NCI-H128 (cell line): Measurements from ENCODE around the gene HSPB6.

ENCODE experiments used
- DNase-seq: peaks from one replicate; lab custom pipeline; 2025; ENCODE audit not compliant: unreplicated experiment; lab: John Stamatoyannopoulos, UW

Gene HSPB6

DNA sequence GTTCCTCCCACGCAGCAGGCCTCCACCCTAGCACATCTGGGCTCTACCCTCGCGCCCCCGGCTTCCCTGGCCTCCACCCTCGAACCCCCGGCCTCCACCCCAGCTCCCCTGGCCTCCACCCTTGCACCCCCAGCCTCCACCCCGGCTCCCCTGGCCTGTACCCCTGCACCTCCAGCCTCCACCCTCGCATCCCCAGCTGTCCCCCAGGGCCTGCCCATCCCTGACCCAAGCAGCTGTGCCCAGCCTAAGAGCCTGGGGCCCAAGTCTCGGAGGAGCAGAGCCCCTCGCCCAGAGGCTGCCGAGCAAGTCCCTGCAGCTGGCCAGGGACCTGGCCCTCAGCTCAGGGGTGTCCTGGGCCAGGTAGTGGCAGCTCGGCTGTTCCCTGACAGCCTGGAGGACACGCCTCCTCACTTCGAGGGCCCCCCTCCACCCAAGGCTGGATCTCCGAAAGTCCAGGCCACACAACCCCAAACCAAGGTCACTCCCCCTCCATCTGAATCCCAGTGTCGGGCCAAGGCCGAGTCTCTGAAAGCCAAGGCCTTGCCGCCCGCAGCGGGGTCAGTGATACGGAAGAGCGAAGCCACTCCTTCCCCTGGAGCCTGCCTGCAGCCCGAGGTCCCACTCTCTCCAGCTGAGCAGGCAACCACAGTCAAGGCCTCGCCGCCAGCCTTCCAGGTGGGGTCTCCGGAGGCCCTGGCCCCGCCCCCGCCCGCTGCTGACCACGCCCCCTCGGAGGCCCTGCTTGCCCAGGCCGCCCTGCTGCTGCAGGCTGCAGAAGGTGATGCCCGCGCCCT, 10.7 kb upstream of the HSPB6 start:
- no peak for DNase-seq

GRCh38 chr19:35766571-35767104, 9.8 kb upstream of the HSPB6 start:
- DNase-seq: no peak

GRCh38 chr19:35764432-35765315, 7.8 kb upstream of the HSPB6 start:
- no peak for DNase-seq

DNA sequence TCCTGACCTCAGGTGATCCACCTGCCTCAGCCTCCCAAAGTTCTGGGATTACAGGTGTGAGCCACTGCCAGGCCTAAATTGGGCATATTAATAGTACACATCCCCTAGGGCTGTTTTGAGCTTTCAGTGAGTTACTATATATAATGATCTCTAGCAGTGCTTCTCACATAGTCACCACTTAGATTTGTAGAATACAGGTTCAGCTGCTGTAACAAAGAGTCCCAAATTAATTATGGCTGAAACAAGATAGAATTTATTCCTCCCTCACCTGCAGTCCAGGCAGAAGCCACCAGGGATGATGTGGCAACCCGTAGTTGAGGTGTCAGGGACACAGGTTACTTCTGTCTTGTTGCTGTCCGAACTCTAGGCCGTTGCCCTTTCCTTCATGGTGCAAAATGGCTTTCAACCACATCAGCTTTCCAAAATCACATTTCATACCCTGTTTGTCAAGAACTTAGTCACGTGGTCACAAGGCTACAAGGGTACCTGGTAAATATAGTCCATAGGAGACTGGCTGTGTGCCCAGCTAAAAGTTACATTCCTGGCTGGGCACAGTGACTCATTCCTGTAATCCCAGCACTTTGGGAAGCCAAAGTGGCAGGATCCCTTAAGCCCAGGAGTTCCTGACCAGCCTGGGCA, 4.0 kb upstream of the HSPB6 start:
- no peak for DNase-seq

DNA sequence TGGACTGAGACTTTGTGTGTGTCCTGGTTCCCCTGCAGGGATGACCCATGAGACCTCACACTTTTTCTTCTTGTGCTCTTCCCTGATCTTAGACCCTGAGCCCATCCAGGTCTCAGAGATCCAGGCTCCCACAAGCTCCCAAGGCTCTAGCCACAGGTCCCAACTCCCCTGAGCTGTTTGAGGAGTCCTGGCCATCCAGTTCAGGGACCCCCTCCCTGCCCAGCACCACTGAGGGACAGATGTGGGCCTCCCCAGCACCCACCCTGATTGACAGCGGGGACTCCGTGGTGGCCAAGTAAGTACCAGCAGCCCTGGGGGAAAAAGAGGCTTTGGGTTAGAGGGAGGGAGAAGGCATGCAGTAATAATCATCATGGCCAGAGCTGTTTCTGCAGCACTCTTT, 2.9 kb upstream of the HSPB6 start:
- DNase-seq: no peak

DNA sequence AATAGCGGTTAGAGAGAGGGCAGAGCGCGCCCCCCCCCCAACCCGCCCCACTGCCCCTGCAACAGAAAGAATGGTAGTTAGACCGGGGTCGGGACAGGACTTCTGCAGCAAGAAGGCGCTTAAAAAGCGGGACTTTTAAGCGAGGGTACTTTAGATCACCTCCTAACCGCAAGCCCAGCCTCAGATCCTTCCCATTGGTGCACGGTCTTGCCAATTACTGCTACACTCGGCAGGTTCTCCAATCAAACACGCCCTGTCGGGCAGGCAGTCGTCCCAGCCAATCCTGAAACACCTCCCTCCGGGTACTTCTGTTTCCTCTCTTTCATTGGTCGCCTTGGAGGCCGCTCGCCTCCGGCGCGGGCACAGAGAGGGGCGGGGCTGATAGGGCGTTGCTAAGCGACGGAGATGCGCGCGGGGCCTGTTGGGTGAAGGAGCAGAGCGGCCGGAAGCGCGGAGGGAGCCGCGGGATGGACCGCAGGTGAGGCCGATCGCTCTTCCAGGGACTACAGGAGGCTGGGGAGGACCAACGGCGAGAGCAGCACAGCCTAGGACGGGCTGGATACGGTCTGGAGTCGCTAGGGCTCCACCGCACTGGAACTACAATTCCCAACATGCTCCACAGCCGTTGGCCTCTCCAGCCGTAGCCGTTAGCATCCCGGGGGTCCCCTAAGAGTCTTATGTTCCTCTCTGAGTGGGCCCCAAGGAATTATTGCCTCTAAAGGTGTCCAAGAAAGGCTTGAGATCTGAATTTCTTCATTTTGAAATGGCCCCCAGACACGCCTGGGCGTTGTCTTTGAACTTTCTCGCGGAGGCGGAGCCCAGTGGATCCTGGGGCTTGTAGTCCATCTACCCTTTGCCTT, 1.1 kb upstream of the HSPB6 start, which contains the start of gene PROSER3:
Gene PROSER3, plus strand, starts transcription at position 428 of the 860 bp plus-strand sequence. Its CDS starts 40 bp downstream, at position 468.
- DNase-seq: peak; percentile 98

- peak; percentile 54 for DNase-seq
Measured at GRCh38 chr19:35757231-35757748, 461 bp upstream of the HSPB6 start.

- DNase-seq: no peak
Measured at GRCh38 chr19:35755550-35756376, 1.1 kb downstream of the HSPB6 start.

- no peak for DNase-seq
Measured at GRCh38 chr19:35755131-35755549, 1.7 kb downstream of the HSPB6 start.

DNA sequence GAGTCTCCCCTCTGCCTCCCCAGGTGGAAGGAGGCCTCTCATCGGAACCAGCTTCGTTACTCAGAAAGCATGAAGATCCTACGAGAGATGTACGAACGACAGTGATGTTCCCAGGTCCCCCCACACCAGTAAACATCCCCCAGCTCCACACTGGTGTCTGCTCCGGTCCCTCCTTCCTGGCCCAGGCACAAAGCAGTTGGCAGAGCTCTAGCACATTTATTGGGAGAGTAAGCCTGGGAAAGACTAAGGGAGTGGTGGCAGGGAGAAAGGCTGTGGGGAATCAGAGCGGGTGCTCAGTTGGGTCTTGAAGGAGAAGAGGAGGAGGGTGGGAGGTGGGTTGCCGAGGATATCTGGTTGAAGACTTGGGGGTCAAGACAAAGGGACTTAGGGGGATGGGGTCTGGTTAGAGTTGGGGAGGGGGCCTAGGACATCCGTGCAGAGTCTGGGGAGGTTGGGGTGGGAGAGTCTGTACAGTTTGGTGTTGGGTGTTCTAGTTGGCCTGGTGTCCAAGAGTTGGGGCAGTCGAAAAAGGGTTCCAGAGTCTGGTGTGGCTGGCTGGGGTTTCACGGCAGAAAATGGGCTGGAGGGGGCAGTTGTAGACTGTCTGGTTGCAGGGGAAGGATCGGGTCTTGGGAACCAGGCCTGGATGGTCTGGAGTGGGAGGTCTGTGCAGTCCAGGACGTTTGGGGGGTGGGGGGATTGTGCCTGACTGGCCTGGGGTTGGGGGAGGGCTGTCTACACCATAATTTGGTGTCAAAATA, 2.3 kb downstream of the HSPB6 start:
- DNase-seq: no peak

DNA sequence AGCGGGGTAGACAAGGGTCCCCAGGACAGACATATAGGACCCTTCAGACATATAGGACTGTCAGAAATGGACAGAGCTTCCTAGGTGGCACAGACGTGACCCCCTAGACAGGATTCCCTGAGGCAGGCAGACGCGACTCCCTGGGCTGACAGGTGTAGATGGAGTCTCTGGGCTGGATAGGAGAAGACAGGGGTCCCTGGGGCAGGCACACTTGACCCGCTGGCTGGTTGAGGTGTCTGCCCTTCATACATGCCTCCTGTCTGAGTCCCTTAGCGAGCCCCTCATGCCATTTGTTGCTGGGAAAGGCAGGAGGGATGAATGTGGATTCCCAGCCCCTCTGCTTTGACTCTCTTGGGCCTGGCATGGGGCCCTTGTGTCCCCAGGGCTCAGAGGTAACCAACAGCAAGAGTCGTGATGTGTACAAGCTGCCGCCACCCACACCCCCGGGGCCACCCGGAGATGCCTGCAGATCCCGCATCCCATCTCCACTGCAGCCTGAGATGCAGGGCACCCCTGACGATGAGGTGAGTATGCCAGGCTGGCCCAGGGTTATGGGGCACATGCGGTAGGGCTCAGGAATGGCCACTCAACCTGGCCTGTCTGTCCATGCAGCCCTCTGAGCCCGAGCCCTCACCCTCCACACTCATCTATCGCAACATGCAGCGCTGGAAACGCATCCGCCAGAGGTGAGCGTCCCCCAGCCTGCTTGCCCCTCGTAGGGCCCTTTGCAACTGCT, 3.0 kb downstream of the HSPB6 start:
- no peak for DNase-seq

GRCh38 chr19:35752746-35753350, 4.0 kb downstream of the HSPB6 start:
- no peak for DNase-seq

DNA sequence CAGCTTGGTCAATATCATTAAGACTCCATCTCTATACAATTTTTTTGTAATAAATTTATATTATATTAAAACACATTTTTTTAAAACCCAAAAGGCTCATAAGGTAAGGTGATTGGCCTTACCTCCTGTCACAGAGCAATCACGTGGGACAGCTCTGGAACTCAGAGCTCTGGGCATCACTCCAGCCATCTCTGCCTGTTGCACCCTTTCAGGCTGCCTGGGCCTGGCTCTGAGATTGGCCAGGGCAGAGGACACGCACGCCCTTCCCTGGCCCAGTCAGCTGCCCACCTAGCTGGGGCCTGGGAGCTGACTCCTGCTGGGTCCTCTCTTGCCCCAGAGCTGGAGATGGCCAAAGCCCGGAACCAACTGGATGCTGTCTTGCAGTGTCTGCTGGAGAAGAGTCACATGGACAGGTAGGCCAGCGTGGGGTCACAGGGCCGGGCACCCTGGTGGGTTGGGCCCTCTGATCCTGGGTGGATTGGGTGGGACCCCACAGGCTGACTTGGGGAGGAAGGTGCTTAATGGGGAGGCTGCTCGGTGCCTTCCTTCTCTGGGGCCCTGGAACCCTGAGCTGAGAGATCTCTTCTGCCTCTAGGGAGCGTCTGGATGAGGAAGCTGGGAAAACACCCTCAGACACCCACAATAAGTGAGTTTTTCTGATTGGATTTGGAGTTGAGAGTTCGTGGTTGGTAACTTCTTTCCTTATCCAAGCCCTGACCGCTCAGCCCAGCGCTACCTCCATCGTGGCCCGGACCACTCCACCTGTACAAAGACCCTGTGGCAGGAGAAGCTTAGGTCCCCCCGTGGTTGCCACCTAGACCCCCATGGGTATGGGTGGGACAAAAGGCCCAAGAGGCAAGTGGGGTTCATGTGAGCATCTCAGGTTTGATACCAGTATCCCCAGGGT, 4.7 kb downstream of the HSPB6 start:
- DNase-seq: no peak

GRCh38 chr19:35750167-35750566, 6.7 kb downstream of the HSPB6 start:
- no peak for DNase-seq

DNA sequence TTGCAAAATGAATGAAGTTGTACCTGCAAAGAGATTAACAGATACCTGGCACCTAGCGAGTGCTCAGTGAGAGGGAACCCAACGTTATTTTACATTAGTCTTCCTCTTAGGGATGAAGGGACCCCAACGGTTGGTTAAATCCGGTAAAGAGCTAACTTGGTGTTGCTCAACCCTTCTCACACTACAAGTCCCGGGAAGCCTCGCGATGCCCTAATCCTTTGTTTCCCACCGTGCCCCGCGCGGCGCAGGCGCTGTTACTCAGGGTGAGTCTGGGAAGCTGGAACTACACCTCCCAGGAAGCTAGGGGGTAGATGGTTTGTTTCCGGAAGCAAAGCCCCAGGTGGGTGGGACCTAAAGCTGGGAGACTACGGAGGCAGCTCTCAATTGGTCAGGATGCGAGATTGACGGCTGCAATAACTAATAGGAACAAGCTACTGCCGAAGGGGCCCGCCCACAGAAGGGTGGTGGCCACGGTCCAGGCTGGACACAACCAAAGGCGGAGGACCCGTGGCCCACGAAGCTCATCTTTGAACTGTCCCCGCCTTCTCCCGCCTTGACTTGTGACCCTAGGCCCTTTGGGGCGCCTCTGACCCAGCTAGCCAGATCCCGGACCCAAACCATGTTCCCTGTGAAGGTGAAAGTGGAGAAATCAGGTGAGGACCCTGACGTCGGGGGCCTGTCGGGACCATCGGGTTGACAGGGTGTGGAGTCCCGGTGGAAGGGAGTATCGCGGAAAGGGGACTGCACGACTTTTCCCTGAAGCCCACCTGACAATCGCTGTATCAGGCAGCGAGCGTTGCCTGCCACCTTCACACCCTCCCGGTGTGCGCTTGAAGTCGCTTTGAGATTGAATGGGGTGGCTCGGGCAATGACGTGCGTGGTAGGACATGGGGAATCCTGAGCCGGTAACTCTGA, 8.5 kb downstream of the HSPB6 start, which contains the start of gene LIN37:
Gene LIN37, plus strand, starts transcription at position 471 of the 915 bp plus-strand sequence. Its CDS starts 149 bp downstream, at position 620.
- peak; percentile 98 for DNase-seq
